Colonic mucosa (tissue), 4 donors: ENCODE data around the gene DNAH6. TPM values are rescaled to one million over a fixed set of nuclear protein-coding genes. Genes with fewer than 3 reads are reported as not detected.

Experiments
- DNase-seq: peaks from one replicate; pipeline ENCODE4 v3.0.0-alpha.2; 2020
- H3K27ac ChIP-seq: fragments of 200-600 bp; one replicate; pipeline ENCODE4 v1.8.0; 2021
- H3K27me3 ChIP-seq: fragments of 200-600 bp; one replicate; pipeline ENCODE4 v1.8.0; 2021
- H3K36me3 ChIP-seq: fragments of 200-600 bp; one replicate; pipeline ENCODE4 v1.8.0; 2021
- H3K4me1 ChIP-seq: fragments of 200-600 bp; one replicate; pipeline ENCODE4 v1.8.0; 2021; ENCODE audit warnings: mild to moderate bottlenecking
- H3K4me3 ChIP-seq: fragments of 200-600 bp; one replicate; pipeline ENCODE4 v1.8.0; 2021
- H3K9ac ChIP-seq, 2 donors: one replicate each; pipeline ENCODE4 v1.7.0; 2013; ENCODE audit warnings: control low read depth in 2 of 2, low read depth in 2 of 2, low read length in 2 of 2
- H3K9me3 ChIP-seq: fragments of 200-600 bp; one replicate; pipeline ENCODE4 v1.8.0; 2021
- intact Hi-C: fragments of 100-400 bp; cut with DNase I; formaldehyde crosslinking; loops from one replicate; pipeline ENCODE4 v1.14.1; 2022
- total RNA-seq, 2 donors: library from RNA; stranded (reverse); fragmentation: NEBNext Ultra II Directional in 1 of 2; extraction: Animal tissue kit (Norgen Biotek cat#: 25700) in 1 of 2; gene quantifications; one replicate each; pipeline ENCODE4 v1.2.1, GENCODE V29; 2021
- TF ChIP-seq, protein P1 (sequence below): fragments of 200-600 bp; IDR thresholded peaks from one replicate; pipeline ENCODE4 v1.8.0; 2022; ENCODE audit warnings: antibody characterized with exemption, mild to moderate bottlenecking
- donor health status: healthy.
- donor health status: DM: no; HTN: no; CAD: no.
- donor health status: DM: no; HTN: no; CAD: no.

Gene DNAH6
- total RNA-seq, 2 donors from 2014 or later, result 1.2 to 1.8 TPM

DNA sequence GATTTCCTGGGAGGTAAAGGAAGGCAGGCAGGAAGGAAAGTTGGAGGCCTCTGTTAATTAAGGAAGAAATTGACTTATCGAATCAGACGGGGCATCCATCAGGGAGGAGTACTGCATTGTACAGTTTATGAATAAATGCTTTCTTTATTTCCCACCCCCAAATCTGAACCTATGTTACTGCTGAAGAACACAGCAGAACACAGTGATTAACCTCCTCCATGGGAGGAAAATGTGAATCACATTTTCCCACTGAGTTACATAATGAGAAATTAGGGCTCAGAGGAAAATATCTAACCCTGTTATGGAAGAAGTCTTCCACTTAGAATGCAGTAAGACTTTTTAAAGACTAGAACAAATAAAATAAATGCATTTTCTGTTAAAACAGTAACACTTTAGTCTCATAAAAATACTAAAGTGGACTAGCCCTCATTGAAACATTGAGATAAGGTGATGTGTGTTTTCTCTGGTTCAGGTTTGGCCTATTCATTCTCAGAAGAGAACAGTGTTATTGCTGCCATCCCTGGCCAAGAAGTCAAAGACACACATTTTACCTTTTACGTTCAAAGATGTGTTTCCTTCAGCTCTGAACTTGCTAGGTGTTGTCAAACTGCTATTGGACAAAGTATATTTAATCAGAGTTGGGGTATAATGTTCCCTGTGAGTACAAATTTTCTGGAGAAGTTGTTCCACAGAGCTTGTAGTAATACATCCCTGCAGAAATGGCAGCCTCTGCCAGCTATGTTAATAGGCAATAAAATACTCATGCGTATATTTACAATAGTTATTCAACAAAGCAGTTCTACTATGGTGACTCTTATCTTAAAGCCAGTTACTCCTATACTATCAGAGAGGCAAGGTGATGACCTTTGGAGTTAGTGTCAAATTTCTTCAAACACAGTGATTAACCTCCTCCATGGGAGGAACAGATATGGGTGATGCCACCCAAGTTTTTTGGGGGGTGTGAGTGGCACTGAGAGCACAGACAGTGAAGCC lies 11.1 kb downstream of the DNAH6 start:
- Histone ChIP-seq H3K9me3 (no peaks in the 10 kb centered on the region), H3K27me3 (no peaks in the 10 kb centered on the region), H3K36me3 (no peaks in the 10 kb centered on the region), H3K4me1 (peaks cover 6% of the 10 kb centered on the region), H3K4me3 (no peak overlapping the region), H3K27ac (peak overlapping the region; percentile 18), H3K9ac (no peak overlapping the region)
- TF ChIP-seq, protein P1, sequence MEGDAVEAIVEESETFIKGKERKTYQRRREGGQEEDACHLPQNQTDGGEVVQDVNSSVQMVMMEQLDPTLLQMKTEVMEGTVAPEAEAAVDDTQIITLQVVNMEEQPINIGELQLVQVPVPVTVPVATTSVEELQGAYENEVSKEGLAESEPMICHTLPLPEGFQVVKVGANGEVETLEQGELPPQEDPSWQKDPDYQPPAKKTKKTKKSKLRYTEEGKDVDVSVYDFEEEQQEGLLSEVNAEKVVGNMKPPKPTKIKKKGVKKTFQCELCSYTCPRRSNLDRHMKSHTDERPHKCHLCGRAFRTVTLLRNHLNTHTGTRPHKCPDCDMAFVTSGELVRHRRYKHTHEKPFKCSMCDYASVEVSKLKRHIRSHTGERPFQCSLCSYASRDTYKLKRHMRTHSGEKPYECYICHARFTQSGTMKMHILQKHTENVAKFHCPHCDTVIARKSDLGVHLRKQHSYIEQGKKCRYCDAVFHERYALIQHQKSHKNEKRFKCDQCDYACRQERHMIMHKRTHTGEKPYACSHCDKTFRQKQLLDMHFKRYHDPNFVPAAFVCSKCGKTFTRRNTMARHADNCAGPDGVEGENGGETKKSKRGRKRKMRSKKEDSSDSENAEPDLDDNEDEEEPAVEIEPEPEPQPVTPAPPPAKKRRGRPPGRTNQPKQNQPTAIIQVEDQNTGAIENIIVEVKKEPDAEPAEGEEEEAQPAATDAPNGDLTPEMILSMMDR, result no peak
- DNase-seq, result peak; percentile 33
- intact Hi-C loops, result loop anchor here (10.0 kb wide), 2 partner anchors 107 to 327 kb away; no protein-coding TSS in a partner anchor

DNA sequence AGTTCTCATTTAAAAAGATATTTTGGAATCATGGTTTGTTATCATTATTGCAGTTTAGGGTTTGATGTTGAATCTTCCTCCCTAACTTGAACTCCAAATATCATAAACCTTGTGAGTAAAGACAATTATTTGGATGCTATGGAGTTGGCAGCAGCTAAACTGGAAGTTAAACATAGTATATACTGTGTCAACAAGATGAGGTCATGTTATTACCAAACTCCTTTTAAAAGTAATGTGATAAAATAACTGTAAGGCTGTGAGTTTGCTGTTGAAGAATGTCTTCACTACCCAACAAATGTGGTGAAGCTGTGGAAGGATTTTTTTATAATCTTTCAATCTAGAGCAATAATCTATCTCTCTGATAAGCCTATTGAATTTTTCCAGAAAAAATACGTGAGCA lies 16.0 kb downstream of the DNAH6 start:
- intact Hi-C loops, result no loop called here
- Histone ChIP-seq H3K36me3 (no peaks in the 10 kb centered on the region), H3K27me3 (no peaks in the 10 kb centered on the region), H3K4me1 (peaks cover under 1% of the 10 kb centered on the region), H3K9me3 (no peaks in the 10 kb centered on the region), H3K27ac (no peak overlapping the region), H3K9ac (no peak overlapping the region), H3K4me3 (no peak overlapping the region)
- DNase-seq, result no peak
- TF ChIP-seq, protein P1, result no peak

DNA sequence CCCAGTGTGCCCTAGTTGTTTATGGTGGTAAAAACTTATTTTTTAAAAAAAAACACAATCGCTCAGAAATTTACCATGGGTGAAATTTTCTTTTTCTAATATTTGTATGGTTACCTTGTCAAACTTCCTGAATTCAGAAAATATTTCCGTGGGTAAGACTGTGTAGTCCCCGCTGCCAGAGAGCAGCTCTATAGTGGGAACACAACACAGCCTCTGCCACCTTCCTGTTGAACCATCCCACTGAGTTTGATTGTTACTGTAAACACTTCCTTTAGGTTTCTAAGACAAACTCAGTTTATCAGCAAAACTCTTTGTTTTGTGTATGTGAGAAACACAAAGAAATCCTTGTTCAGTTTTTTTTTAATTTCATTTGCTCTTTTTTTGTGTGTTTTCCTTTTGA lies 17.9 kb downstream of the DNAH6 start:
- Histone ChIP-seq H3K4me3 (no peak overlapping the region), H3K9me3 (no peaks in the 10 kb centered on the region), H3K36me3 (no peaks in the 10 kb centered on the region), H3K9ac (no peak overlapping the region), H3K27me3 (no peaks in the 10 kb centered on the region), H3K4me1 (no peaks in the 10 kb centered on the region), H3K27ac (no peak overlapping the region)
- DNase-seq, result no peak
- intact Hi-C loops, result no loop called here
- TF ChIP-seq, protein P1, result no peak

DNA sequence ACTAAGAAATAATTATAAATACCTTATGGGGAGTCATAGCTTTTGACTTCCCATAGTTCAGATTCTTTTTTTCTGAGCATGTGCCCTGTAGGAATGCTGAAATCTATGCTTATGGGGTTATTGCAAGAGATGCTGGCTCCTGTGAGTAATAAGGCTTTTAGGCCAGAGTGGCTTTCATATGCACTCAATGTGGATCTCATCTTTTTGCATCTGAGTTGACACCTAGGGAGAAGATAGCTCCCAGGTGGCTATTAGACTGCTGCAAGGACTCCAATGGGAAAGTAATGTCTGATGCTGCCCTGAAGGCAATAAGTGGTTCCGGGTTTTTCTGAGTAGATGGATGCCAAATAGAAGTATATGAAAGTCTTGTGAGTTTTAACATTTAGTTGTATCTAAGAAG lies 21.0 kb downstream of the DNAH6 start:
- no peak for DNase-seq
- no peaks in the 10 kb centered on the region for H3K9me3 ChIP-seq
- no peaks in the 10 kb centered on the region for H3K4me1 ChIP-seq
- no peak overlapping the region for H3K27ac ChIP-seq
- no peak overlapping the region for H3K9ac ChIP-seq
- TF ChIP-seq, protein P1, result no peak
- no peaks in the 10 kb centered on the region for H3K36me3 ChIP-seq
- H3K27me3 ChIP-seq, result no peaks in the 10 kb centered on the region
- H3K4me3 ChIP-seq, result no peak overlapping the region
- intact Hi-C loops, result no loop called here

DNA sequence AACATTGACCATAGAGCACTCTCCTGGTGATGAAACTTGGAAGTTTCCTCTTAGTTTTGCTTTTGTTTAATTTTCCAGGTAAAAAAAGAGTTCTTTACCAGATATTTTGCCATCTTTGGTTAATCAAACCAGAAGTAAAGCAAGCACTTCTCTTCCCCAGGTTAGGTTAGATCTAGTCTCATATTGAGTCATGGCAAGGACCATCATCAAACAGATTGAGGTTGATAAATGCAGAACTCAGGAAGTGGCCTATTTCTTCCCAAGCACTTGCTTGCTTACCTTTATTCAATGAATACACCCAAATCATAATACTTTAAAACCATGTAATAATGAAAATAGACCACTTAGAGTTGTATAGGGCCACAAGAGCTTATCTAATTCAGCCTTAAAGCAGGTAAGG lies 23.4 kb downstream of the DNAH6 start:
- H3K36me3 ChIP-seq, result no peaks in the 10 kb centered on the region
- no peak overlapping the region for H3K9ac ChIP-seq
- no peak for DNase-seq
- H3K4me1 ChIP-seq, result no peaks in the 10 kb centered on the region
- H3K27me3 ChIP-seq, result no peaks in the 10 kb centered on the region
- no peak overlapping the region for H3K27ac ChIP-seq
- TF ChIP-seq, protein P1, result no peak
- H3K4me3 ChIP-seq, result no peak overlapping the region
- H3K9me3 ChIP-seq, result no peaks in the 10 kb centered on the region
- intact Hi-C loops, result no loop called here
